ENCODE data around the gene ST3GAL4. TPM values are rescaled to one million over a fixed set of nuclear protein-coding genes. Genes with fewer than 3 reads are reported as not detected.

The ST3GAL4 gene
- total and polyA plus RNA-seq, 2 of the 8 experiments (the other 6 are each of a cell fraction or from before 2014, with no cell fraction given), result 15.6 to 20.0 TPM

- no peak overlapping the region for H3K4ac ChIP-seq (replicated peaks; ENCODE audit: insufficient read length, low read depth, low read length)
- H4K5ac ChIP-seq (ENCODE audit: insufficient read length, low read depth, low read length), result no peak overlapping the region
- H2BK12ac ChIP-seq (ENCODE audit: low read depth, low read length), result peak overlapping the region; percentile 87; the same call in 1 of the 2 replicates
- H3K27ac ChIP-seq (ENCODE audit: low read depth, low read length), result no peak overlapping the region
- H4K8ac ChIP-seq (ENCODE audit: extremely low read depth, insufficient read depth, low read length), result no peak overlapping the region; the same call in 1 of the 2 replicates
- ChIA-PET CTCF (ENCODE audit: partially characterized antibody) (interaction anchor here (0.6 kb wide), 1 partner anchor 86 kb away, joined by 3 read pairs; no protein-coding TSS in a partner anchor), POLR2A (ENCODE audit: partially characterized antibody) (interaction anchor here (0.6 to 2.2 kb wide), 5 partner anchors 9 to 185 kb away, joined by 3 to 9 read pairs (median 5); no protein-coding TSS in a partner anchor)
- H3K18ac ChIP-seq (ENCODE audit: extremely low read depth, low read length), result peak overlapping the region; percentile 71; the same call in 1 of the 2 replicates
- TF ChIP-seq CHD2 (IDR thresholded peaks at IDR 0.05; ENCODE audit: low read length), result no peak
- TF ChIP-seq ASH2L (IDR thresholded peaks at IDR 0.05; ENCODE audit: low read length), result no peak
- TF ChIP-seq SIRT6 (IDR thresholded peaks at IDR 0.05; ENCODE audit: low read length), result no peak
- TF ChIP-seq POLR2AphosphoS5 (IDR thresholded peaks at IDR 0.05; ENCODE audit: low read depth, low read length), result no peak
- TF ChIP-seq KDM1A (IDR thresholded peaks at IDR 0.05; ENCODE audit: borderline replicate concordance, low read length), result no peak
- no peak for TF ChIP-seq SP1 (IDR thresholded peaks at IDR 0.05; ENCODE audit: low read depth, low read length)
- no peak for TF ChIP-seq BRCA1 (IDR thresholded peaks at IDR 0.05; ENCODE audit: low read depth, low read length)
- TF ChIP-seq RAD21 (IDR thresholded peaks at IDR 0.05 in 1 of 2, conservative IDR thresholded peaks at IDR 0.05 in 1 of 2; ENCODE audit: low read depth in 2 of 2, low read length in 2 of 2), result no peak
- no peak for TF ChIP-seq YY1 (IDR thresholded peaks at IDR 0.05; ENCODE audit: low read depth, low read length)
- no peak for TF ChIP-seq NRF1 (IDR thresholded peaks at IDR 0.05; ENCODE audit: low read depth, low read length)
- no peak for TF ChIP-seq SIN3A (conservative IDR thresholded peaks at IDR 0.05 in 1 of 2, IDR thresholded peaks at IDR 0.05 in 1 of 2; ENCODE audit: low read depth in 1 of 2, low read length in 2 of 2)
- no peak for TF ChIP-seq SRF (IDR thresholded peaks at IDR 0.05; ENCODE audit: low read depth, low read length)
- no peak for TF ChIP-seq ZNF274 (IDR thresholded peaks at IDR 0.05; ENCODE audit: borderline replicate concordance, extremely low read depth, low read length)
- no peaks in the 10 kb centered on the region for H3K23me2 ChIP-seq (ENCODE audit: low read depth, low read length)
- H3K79me1 ChIP-seq (ENCODE audit: low read depth, low read length), result peaks cover 2% of the 10 kb centered on the region; the same call in 1 of the 2 replicates
- H3K79me2 ChIP-seq (ENCODE audit: control insufficient read depth in 1 of 2, insufficient read depth in 2 of 2, low read length in 2 of 2), result peaks cover 0 to 2% of the 10 kb centered on the region in 2 experiments; a peak in 1 of 4 replicates
- no peak overlapping the region for H3K4me3 ChIP-seq (ENCODE audit: extremely low read depth in 1 of 4, insufficient read depth in 2 of 4, low read depth in 3 of 4, low read length in 4 of 4)
- DNase-seq (ENCODE audit: low read depth in 1 of 2, low spot score in 2 of 2), result no peak
- H2BK120ac ChIP-seq (replicated peaks; ENCODE audit: low read depth, low read length), result no peak overlapping the region
- H3K56ac ChIP-seq (replicated peaks; ENCODE audit: insufficient read length, low read depth, low read length), result no peak overlapping the region
- no peak overlapping the region for H3K4me2 ChIP-seq (ENCODE audit: insufficient read depth in 1 of 2, low read depth in 2 of 2, low read length in 2 of 2)
- H2BK20ac ChIP-seq (ENCODE audit: low read length), result no peak overlapping the region
- peaks cover 0 to 15% (median 4%) of the 10 kb centered on the region in 4 experiments; a peak in 4 of 8 replicates for H3K36me3 ChIP-seq (ENCODE audit: control insufficient read depth in 2 of 4, insufficient read depth in 4 of 4, low read length in 3 of 4)
- H4K91ac ChIP-seq (replicated peaks; ENCODE audit: insufficient read length, low read length), result peak overlapping the region; percentile 47
- H2AFZ ChIP-seq (ENCODE audit: low read length), result no peak overlapping the region
- 0 out of 2 replicates have a peak overlapping the region, but pooled peaks have one; percentile 41 for H2BK15ac ChIP-seq (ENCODE audit: low read length)
- no peak for FAIRE-seq
- peaks cover 3 to 8% of the 10 kb centered on the region in 2 experiments for H4K20me1 ChIP-seq (replicated peaks in 1 of 2; ENCODE audit: control insufficient read depth in 1 of 2, insufficient read depth in 2 of 2, low read length in 2 of 2)
- H3K14ac ChIP-seq (ENCODE audit: insufficient read length), result no peak overlapping the region
- H3K9ac ChIP-seq (replicated peaks in 1 of 4; ENCODE audit: extremely low read depth in 1 of 4, low read depth in 3 of 4, low read length in 3 of 4), result no peak overlapping the region
- H3K9me3 ChIP-seq (ENCODE audit: insufficient read depth in 2 of 2, low read depth in 1 of 2, low read length in 1 of 2), result no peaks in the 10 kb centered on the region
- H2BK5ac ChIP-seq (ENCODE audit: low read depth, low read length), result 0 out of 2 replicates have a peak overlapping the region, but pooled peaks have one; percentile 44
- no peak overlapping the region for H3K23ac ChIP-seq (ENCODE audit: insufficient read length)
- WGBS, 2 experiments (ENCODE audit: extremely low coverage in 1 of 2, insufficient coverage in 1 of 2, insufficient read length in 1 of 2, insufficient replicate concordance in 2 of 2, low coverage in 1 of 2, low lambda C conversion rate in 2 of 2, missing lambda C conversion rate in 1 of 2), result 94% methylated on average over 16 of the region's 16 CpGs; no CpG with 5 or more reads in 1 of the 2 experiments
- no peaks in the 10 kb centered on the region for H3K27me3 ChIP-seq (replicated peaks in 1 of 4; ENCODE audit: control insufficient read depth in 3 of 4, extremely low read depth in 1 of 4, insufficient read depth in 3 of 4, low read length in 3 of 4)
- H3K4me1 ChIP-seq (replicated peaks in 1 of 4; ENCODE audit: control insufficient read depth in 3 of 4, insufficient read depth in 4 of 4, low read length in 3 of 4), result peaks cover 0 to 14% (median 6%) of the 10 kb centered on the region in 4 experiments; a peak in 4 of 7 replicates
- peak overlapping the region; percentile 68; the same call in 1 of the 2 replicates for H2AK5ac ChIP-seq (ENCODE audit: low read depth, low read length)
Observed at GRCh38 chr11:126345283-126345682, 10.2 kb upstream of the ST3GAL4 start.
